OCI-LY7 (cell line): Measurements from ENCODE around the gene SMIM29. TPM values are rescaled to one million over a fixed set of nuclear protein-coding genes. Genes with fewer than 3 reads are reported as not detected.
A peak's percentile ranks its signal among the peaks of the same experiment; 100 is the strongest.

Experiments used
- BruUV-seq: library from RNA; stranded (reverse); fragments of 400-500 nt; replicated peaks from 2 replicates; lab custom pipeline; 2021; lab: Mats Ljungman, UMichigan
- CTCF ChIA-PET: fragments of 300-600 bp; sonication (Branson Sonifier 250); formaldehyde crosslinking; loops from one replicate; lab custom pipeline; 2022; ENCODE audit warnings: antibody characterized with exemption; ENCODE audit not compliant: unreplicated experiment; lab: Charles Lee
- POLR2A ChIA-PET: fragments of 300-600 bp; sonication (Branson Sonifier 250); formaldehyde crosslinking; loops from one replicate; lab custom pipeline; 2022; ENCODE audit warnings: antibody characterized with exemption; lab: Charles Lee
- DNase-seq: peaks from one replicate; pipeline ENCODE4 v3.0.0-alpha.2; 2015; ENCODE audit warnings: low spot score
- H2AFZ ChIP-seq: fragments of 200-600 bp; sonication (generic), shearing (Covaris generic); 2 replicates; pipeline ENCODE4 v1.6.1; 2014; ENCODE audit warnings: mild to moderate bottlenecking, antibody characterized with exemption, low read length, moderate library complexity
- H3K27ac ChIP-seq: fragments of 200-600 bp; sonication (generic); 2 replicates; pipeline ENCODE4 v1.5.1; 2014; ENCODE audit warnings: mixed run types, low read depth, mild to moderate bottlenecking, moderate library complexity, low read length, inconsistent platforms; ENCODE audit not compliant: poor library complexity, severe bottlenecking
- H3K36me3 ChIP-seq: fragments of 200-600 bp; sonication (generic); 2 replicates; pipeline ENCODE4 v1.6.1; 2014; ENCODE audit warnings: mild to moderate bottlenecking, antibody characterized with exemption, low read length, moderate library complexity, mixed read lengths; ENCODE audit not compliant: insufficient read depth
- H3K4me1 ChIP-seq: fragments of 200-600 bp; sonication (generic); 2 replicates; pipeline ENCODE4 v1.5.1; 2014; ENCODE audit warnings: mild to moderate bottlenecking, low read length; ENCODE audit not compliant: insufficient read depth, poor library complexity, severe bottlenecking
- H3K4me2 ChIP-seq: fragments of 200-600 bp; sonication (generic); 2 replicates; pipeline ENCODE4 v1.6.1; 2014; ENCODE audit warnings: mild to moderate bottlenecking, low read length
- H3K4me3 ChIP-seq: fragments of 200-600 bp; sonication (generic); 2 replicates; pipeline ENCODE4 v1.5.1; 2014; ENCODE audit warnings: mild to moderate bottlenecking, low read depth, low read length; ENCODE audit not compliant: poor library complexity, severe bottlenecking
- H3K79me2 ChIP-seq: fragments of 200-600 bp; sonication (generic); 2 replicates; pipeline ENCODE4 v1.6.1; 2016; ENCODE audit warnings: low read depth, mild to moderate bottlenecking, low read length, moderate library complexity, mixed read lengths; ENCODE audit not compliant: insufficient read depth
- H3K9me2 ChIP-seq: fragments of 200-600 bp; sonication (generic); 2 replicates; pipeline ENCODE4 v1.6.1; 2016; ENCODE audit warnings: mild to moderate bottlenecking, low read length, mixed read lengths; ENCODE audit not compliant: insufficient read depth
- H3K9me3 ChIP-seq: fragments of 200-600 bp; sonication (generic); 2 replicates; pipeline ENCODE4 v1.6.1; 2014; ENCODE audit warnings: mild to moderate bottlenecking, mixed run types, low read length, mixed read lengths
- H4K20me1 ChIP-seq: fragments of 200-600 bp; sonication (generic); 2 replicates; pipeline ENCODE4 v1.6.1; 2014; ENCODE audit warnings: mild to moderate bottlenecking, antibody characterized with exemption, low read length, moderate library complexity, mixed read lengths; ENCODE audit not compliant: insufficient read depth
- EZH2phosphoT487 ChIP-seq: fragments of 200-600 bp; sonication (generic); IDR thresholded peaks from 2 replicates; pipeline ENCODE4 v1.6.1; 2018; ENCODE audit warnings: low read depth, borderline replicate concordance, mild to moderate bottlenecking, mixed run types, antibody characterized with exemption, low read length, moderate library complexity, mixed read lengths
- intact Hi-C: fragments of 100-400 bp; cut with micrococcal nuclease; formaldehyde crosslinking; loops from one replicate; pipeline ENCODE4 v1.10.0; 2022; ENCODE audit not compliant: unreplicated experiment
- total RNA-seq, 2 experiments: library from RNA; depleted of rRNA in 1 of 2; stranded (reverse); fragments of >200 nt in 1 of 2; shearing (Covaris generic) in 1 of 2; gene quantifications; 2 replicates each; pipeline ENCODE4 v1.2.3, GENCODE V29; 2014 to 2022
- TF ChIP-seq, protein P1 (sequence below): fragments of 200-600 bp; sonication (generic); conservative IDR thresholded peaks from 2 replicates; pipeline ENCODE4 v1.5.1; 2014; ENCODE audit warnings: mild to moderate bottlenecking, antibody characterized with exemption, low read length, moderate library complexity, mixed read lengths

SMIM29 gene
- total RNA-seq, 2 experiments from 2014 or later: 17.3 to 21.3 TPM

GRCh38 chr6:34227761-34228421 is 20.9 kb downstream of the SMIM29 start:
- no peak overlapping the region for H3K27ac ChIP-seq
- H2AFZ ChIP-seq: no peak overlapping the region
- no peaks in the 10 kb centered on the region for H3K36me3 ChIP-seq
- H3K79me2 ChIP-seq: no peaks in the 10 kb centered on the region
- H3K4me2 ChIP-seq: peak overlapping the region; percentile 55
- CTCF ChIA-PET: interaction anchor here (0.6 to 1.0 kb wide), 2 partner anchors 32 to 460 kb away, joined by 3 to 4 read pairs; no protein-coding TSS in a partner anchor
- POLR2A ChIA-PET: interaction anchor here (0.7 to 1.0 kb wide), 2 partner anchors 9 to 172 kb away, joined by 3 read pairs; partner anchors contain the start of gene HMGA1
- no peaks in the 10 kb centered on the region for H3K9me2 ChIP-seq
- H4K20me1 ChIP-seq: no peaks in the 10 kb centered on the region
- TF ChIP-seq, protein P1, sequence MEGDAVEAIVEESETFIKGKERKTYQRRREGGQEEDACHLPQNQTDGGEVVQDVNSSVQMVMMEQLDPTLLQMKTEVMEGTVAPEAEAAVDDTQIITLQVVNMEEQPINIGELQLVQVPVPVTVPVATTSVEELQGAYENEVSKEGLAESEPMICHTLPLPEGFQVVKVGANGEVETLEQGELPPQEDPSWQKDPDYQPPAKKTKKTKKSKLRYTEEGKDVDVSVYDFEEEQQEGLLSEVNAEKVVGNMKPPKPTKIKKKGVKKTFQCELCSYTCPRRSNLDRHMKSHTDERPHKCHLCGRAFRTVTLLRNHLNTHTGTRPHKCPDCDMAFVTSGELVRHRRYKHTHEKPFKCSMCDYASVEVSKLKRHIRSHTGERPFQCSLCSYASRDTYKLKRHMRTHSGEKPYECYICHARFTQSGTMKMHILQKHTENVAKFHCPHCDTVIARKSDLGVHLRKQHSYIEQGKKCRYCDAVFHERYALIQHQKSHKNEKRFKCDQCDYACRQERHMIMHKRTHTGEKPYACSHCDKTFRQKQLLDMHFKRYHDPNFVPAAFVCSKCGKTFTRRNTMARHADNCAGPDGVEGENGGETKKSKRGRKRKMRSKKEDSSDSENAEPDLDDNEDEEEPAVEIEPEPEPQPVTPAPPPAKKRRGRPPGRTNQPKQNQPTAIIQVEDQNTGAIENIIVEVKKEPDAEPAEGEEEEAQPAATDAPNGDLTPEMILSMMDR: no peak
- TF ChIP-seq EZH2phosphoT487: no peak
- intact Hi-C loops: no loop called here
- no peak for DNase-seq
- peak overlapping the region; percentile 5 for H3K4me3 ChIP-seq
- no TSS peak for BruUV-seq
- H3K9me3 ChIP-seq: no peaks in the 10 kb centered on the region
- peaks cover 38% of the 10 kb centered on the region for H3K4me1 ChIP-seq

- Histone ChIP-seq H3K4me3 (peak overlapping the region; percentile 5), H2AFZ (no peak overlapping the region), H3K9me2 (no peaks in the 10 kb centered on the region), H3K4me2 (peak overlapping the region; percentile 55), H4K20me1 (no peaks in the 10 kb centered on the region), H3K36me3 (no peaks in the 10 kb centered on the region), H3K9me3 (no peaks in the 10 kb centered on the region), H3K79me2 (no peaks in the 10 kb centered on the region), H3K4me1 (peaks cover 38% of the 10 kb centered on the region), H3K27ac (no peak overlapping the region)
- intact Hi-C loops: no loop called here
- ChIA-PET POLR2A (interaction anchor here (1.0 to 1.4 kb wide), 2 partner anchors 10 kb away, joined by 3 to 4 read pairs; partner anchors contain the start of gene HMGA1), CTCF (interaction anchor here (1.0 kb wide), 1 partner anchor 31 kb away, joined by 4 read pairs; no protein-coding TSS in a partner anchor)
- TF ChIP-seq, protein P1: peak; percentile 51
- no peak for TF ChIP-seq EZH2phosphoT487
- no TSS peak for BruUV-seq
- DNase-seq: peak; percentile 47
These were observed 21.8 kb downstream of the SMIM29 start for GRCh38 chr6:34226731-34227586.
